Stimulated activated CD8-positive, alpha-beta memory T cell treated with anti-CD3 and anti-CD28 coated beads, Interleukin-15, amount 100 ng/mL, for 48 hours (primary cell): Measurements from ENCODE around the gene DBX2.
"Not testable (repeated sequence)": the region's sequence is repeated elsewhere in the genome, so short reads cannot be mapped to it uniquely, and the experiment has no call there.

Source experiments
- DNase-seq, 2 donors: peaks; one replicate each; pipeline ENCODE4 v3.0.0-alpha.2; 2020; ENCODE audit warnings: low read depth in 2 of 2

Gene DBX2

DNA sequence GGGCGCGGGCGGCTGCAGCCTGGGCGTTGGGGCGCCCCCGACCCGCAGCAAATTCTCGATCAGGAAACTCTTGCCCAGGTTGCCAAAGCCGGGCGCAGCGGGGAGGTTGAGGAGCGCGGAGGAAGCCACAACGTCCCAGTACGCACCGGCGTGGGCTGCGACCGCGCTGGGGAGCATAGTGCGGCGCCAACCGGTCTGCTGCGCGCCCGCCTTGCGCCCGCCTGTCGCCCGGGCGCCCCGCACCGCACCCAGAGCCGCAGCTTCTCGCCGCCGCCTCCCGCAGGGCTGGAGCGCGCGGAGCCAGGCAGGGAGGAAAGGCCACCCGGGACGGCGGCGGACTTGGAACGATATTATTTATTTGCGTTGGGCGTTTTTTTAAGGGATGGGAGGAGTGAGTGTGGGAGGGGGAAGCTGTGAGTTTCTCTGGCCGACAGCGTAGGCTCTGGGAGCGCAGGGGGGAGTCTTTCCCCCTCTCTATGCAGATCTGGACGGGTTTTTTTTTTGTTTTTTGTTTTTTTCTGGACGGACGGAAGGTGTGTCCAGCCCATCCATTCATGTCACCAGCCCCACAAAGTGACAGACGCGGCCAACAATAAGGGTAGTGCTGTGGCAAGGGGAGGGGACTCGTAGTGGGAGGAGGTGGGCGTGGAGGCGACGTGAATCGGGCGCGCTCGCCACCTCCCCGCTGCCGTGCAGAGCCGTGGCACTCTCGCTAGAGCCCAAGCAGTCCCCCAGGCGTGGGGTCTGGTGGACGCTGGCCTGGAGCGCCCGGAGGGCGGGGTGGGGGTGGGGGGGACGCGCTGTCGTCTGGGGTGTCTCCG is at the start of gene DBX2:
Gene DBX2 (minus strand): TSS at position 349 of the 821 bp plus-strand sequence. CDS start 172 bp downstream, at position 177.
- DNase-seq, result no peak

DNA sequence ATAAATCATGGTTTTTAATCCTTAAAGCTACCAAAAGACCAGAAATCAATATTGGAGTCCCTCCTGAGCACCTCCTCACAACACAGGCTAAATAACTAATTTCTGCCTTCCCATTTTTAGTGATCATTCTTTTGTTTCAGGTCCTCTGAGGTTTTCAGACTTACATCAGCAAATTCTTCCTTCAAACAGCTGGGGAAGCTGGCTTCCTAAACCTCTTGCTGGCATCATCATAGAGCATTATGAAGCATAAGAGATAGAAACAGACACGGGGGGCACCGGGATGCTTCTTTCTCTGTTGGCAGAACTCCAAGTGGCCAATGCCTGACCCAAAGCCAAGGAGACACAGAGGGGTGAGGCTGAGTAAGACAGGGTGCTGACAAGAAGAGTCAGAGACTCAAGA is 47.9 kb upstream of the DBX2 start:
- DNase-seq, result no peak

DNA sequence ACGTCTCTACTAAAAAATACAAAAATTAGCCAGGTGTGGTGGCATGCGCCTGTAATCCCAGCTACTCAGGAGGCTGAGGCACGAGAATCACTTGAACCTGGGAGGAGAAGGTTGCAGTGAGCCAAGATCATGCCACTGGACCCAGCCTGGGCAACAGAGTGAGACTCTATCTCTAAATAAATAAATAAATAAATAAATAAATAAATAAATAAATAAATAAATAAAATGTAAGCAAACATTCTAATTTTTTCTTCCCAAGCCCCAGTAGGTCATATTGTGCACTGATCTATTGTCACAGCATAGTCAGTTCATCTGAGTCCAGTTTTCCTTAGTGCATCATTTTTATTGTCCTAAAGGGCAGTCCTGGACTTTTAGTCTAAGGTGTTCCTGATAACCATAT is 44.5 kb upstream of the DBX2 start:
- not testable (repeated sequence) for DNase-seq

DNA sequence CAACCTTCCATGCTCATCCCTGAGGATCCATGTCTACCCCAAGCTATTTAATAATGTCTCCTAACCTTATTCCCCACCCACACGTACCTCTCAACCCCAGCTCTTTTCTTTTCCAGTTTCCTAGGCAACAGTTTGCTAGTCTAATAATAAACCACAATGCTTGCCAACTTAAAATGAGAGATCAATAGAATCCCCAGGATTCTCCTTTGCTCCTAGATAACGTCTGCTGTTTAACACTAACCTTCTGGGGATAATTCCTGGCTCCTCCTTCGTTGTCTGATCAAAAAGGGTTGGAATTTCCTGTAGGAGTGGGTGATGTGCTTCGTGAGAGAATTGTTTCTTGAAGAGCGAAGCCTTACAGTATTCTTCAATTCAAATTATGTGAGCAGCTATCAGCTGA is 42.2 kb upstream of the DBX2 start:
- DNase-seq, result no peak

DNA sequence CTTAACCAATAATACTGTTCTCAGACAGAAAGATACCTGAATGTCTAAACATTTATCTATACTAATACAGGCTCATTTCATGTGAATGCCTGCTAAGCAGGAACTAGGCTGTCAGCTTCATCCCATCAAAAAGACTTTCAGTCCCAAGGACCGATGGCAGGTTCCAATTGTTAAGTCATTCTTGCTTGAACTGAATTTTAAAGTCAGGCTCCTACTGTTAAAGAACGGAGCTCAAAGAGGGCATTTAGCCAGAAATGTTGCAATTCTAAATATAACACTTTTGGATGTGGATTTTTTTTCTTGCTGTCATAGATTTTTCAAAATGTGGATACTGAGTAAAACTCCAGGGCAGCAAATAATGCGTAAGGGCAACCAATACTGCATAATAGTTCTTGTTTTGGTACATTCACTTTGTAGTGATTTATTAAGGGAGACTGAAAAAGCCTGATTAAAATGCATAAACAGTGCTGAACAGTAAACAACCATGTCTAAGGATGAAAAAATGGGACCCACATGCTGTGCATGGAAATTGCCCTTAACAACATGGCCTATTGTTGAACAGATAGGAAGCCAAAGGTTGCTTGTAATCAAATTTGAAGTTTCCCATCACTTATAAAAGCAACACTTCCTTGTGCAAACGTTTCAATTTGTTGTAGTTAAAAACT is 38.6 kb upstream of the DBX2 start:
- DNase-seq, result no peak

DNA sequence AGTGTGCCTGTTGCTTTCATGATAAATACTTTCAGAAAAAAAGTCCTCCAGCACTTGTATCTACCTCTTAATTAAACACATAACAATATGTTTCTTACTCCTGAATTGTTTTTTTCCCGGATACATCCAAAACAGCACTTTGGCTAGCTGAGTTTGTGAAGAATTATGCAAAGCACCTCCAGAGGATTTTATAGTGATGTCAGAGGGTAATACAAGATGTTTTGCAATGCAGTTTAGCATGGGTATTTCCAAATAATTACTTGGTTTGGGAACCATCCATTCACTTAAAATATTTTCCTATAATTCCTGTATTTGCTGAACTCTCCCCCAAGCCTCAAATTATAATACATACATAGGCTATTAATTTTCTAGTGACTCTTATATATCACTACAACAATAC is 37.7 kb upstream of the DBX2 start:
- DNase-seq, result no peak

DNA sequence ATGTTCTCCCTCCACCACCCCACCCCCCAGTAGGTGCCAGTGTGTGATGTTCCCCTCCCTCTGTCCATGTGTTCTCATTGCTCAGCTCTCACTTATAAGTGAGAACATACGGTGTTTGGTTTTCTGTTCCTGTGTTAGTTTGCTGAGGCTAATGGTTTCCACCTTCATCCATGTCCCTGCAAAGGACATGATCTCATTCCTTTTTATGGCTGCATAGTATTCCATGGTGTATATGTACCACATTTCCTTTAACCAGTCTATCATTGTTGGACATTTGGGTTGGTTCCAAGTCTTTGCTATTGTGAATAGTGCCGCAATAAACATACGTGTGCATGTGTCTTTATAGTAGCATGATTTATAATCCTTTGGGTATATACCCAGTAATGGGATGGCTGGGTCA is 33.3 kb upstream of the DBX2 start:
- DNase-seq, result not testable (repeated sequence)

DNA sequence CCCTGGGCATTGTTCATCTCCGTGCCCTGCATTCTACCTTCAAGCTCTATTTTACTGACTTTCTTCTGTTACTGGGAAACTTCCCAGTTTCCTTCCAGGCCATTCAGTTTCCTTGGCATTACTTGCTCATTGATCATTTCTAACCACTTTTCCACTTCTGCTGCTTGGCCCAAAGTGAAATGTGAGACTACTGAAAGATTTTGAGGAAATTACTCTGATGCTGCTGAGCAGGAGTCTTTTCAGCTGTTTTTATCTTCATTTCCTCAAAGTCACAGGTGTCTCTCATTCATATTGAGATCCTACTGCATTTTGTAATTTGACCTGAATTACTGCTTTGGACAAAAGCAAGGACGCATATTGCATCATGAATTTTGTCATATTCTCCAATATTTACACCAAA is 26.4 kb upstream of the DBX2 start:
- DNase-seq, result no peak

DNA sequence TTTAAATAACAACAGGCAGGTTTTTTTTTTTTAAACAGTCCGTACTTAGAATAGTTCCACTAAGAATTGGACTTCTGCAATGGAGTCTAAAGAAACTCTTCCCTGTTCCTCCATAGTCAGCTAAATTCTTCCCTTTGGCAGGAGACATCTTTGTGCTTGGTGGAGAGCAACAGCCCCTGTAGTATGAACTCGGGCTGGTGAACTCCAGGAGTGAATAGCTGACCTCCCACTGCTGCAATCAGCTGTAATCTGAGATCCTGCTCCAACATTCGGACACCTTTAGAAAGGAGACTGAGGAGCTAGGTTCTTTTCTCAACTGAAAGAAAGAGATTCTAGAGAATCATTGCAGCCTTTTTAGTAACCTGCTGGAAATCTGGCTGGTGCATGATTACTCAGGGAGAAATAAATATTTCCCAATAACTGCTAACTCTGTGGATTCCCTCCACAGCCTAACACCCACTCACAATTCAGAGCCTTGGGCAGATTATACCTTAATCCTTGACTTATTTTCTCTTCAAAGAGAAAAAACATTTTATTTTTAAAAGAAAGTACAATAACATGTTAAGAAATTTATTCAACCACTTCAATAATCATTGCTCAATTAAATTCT is 25.6 kb upstream of the DBX2 start:
- no peak for DNase-seq

DNA sequence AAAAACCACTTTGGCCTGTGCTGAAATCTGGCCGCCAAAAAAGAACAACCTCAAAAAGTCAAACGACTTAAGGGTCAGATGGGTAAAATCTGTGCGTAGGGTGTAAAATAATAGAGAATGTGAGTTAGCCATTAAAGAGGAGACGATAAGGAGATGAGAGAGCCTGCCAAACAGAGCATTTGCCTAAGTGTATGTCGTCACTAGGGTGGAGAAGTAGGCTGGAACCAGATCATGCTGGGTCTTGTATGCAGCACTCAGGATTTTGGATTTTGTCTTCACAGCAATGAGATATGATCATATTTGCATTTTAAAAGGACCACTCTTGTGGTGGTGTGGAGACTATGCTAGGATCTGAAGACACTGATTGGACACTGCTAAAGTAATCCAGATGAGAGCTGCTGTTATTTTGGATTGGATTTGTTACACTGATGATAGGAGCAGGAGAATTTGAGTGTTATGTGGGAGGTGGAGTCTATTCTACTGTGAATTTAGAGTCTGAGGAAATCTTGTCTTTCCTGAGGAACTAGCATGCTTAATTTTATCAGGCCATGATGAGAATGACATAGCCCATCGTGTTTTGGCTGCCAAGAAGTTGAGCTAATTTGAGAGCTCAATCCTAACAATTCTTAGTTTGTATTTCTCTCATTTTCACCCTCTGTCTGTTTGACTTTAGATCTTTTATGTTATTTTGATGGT is 24.8 kb upstream of the DBX2 start:
- no peak for DNase-seq

DNA sequence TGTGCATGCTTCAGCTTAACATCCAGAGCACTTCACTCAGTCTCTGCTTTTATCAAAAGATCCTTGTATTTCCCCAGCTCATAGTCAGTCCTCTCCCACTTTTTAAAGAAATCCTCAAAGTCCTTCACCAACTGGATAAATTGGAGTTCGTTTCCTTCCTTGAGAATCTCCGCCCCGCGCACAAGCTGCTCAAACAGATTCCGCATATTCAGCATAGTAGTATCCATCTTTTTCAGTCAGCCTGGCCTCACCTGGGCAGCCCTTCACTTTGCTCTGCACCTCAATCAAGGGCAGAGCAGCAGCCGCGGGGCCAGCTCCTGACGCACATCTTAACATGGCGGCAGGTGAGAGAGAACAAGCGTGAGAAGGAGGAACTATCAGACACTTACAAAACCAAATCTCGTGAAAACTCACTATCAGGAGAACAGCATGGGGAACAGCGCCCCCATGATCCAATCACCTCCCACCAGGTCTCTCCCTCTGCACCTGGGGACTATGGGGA is 14.3 kb upstream of the DBX2 start:
- DNase-seq, result no peak

DNA sequence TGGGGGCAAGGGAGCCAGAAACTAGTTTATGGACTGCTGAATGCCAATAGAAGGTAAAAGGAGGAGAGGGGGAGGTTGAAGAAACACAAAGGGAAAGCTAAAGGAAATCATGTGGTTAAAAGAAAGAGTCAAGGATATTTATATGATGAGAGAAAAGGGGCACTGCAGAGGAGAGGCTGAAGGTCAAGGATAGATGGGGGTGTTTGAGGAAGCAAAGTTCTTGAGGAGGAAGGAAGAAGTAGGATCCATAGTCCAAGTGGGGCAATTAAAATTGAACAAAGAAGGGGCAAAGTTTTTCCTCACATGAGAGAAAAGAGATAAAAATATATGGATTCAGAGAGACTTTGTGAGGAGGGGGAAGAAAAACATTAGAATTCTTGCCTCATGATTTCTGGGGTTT is 10.1 kb upstream of the DBX2 start:
- DNase-seq, result no peak

DNA sequence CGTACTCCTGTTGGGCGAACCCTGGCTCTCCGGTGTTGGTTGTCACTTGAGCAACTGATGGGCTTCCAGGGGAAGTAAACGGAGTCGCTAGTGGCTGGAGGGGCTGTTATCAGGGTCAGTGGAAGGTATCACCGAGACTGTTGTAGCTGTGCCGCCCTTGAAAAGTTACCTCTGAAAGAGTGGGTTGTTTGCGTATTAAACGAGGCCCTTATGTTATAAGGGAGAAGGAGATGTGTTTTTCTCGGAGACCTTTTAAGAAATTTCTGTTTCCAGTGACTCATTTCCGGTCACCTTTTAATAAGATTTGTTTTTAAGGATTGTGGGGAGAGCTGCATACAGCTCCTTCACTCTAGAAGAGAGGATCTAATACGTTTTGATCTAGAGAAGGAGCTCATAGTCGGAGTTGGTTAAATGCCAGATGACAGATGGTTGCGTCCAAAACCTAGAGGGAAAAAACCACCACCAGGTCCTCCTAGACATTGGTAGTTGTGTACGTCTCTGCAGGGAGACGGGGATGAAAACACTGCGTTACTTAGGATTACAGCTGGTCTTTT is 750 bp upstream of the DBX2 start:
- DNase-seq, result no peak

DNA sequence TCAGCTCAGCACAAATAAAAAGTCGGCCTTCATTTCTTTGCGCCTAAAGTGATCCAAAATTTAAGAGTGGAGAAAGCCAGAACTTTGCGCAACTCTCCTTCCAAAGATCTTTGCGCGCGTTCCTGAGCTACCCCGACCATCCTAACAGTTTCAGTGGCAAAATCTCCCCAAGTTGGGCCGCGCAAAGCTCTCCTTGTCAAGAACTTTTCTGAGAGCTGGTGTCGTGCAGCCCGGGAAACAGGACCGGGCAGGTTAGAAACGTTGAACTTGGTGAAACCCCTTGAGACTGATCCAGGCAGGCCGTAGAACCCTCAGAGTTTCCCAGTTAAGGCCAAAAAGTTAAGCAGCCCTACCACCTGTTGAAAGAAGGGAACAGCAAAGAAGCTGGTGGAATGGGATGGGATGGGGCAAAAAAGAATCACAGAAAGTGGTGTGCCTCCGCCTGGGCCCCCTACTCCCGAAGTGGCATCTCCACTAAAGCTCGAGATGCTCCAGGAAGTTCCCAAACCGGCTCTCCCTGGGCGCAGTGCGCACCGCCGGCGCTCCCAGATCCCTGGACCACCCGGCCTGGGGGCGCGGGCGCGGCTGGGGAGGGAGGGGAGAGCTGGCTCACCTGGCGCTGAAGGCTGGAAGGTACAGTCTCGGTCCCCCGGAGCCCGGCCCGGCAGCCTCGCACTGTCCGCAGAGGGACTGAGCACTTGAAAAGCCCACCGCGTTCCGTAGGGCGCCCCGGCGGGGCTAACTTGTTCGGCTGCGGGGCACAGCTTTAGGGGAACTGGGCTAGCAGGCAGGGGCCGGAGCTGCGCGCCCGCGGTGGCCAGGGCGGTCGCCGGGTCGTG is 768 bp downstream of the DBX2 start:
- no peak for DNase-seq

DNA sequence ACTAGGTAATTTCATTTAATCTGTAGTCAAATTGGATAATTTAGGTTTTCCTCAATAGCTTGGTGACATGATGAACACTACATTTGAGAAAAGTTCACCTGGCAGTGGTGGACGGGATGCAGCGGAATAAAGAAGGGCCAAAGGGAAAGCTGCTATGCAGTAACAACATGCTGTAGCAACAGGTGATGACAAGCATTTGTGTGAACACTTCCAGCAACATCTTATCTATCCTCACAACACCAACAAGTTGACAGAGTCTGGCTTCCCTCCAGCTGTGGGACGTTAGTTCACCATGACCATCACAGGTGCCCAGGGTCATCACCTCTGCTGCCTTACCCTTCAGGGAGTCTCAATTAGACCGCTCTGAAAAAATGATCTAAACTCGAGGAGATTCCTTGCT is 8.3 kb downstream of the DBX2 start:
- no peak for DNase-seq

DNA sequence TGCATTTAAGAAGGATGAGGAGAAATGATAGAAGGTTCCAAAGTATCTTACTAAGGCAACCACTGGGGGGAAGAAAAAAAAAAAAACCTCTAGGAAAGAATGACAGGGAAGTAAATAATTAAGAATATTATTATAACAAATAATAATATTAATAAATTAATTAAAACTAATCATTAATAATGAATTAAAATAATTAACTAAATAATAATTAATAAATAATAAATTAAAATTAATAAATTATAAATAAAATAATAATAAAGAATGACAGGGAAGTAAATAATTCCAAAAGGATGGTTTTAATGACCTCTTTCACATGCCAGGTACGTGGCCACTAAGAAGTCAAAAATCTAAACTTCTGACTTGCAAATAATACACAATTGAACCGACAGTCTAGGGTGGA is 9.9 kb downstream of the DBX2 start:
- no peak for DNase-seq

DNA sequence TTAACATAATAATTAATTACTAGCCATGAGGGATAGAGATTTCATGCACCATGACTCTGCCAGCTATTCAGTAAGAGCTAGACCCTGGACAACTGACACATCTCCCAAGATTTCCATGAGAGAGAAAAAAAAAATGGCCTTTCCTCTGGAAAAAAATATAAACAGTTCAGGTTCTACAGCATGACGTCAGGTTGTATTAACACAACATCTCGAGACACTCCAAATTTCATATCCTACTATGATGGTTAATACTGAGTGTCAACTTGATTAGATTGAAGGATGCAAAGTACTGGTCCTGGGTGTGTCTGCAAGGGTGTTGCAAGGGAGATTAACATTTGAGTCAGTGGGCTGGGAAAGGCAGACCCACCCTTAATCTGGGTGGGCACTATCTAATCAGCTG is 11.1 kb downstream of the DBX2 start:
- DNase-seq, result no peak

DNA sequence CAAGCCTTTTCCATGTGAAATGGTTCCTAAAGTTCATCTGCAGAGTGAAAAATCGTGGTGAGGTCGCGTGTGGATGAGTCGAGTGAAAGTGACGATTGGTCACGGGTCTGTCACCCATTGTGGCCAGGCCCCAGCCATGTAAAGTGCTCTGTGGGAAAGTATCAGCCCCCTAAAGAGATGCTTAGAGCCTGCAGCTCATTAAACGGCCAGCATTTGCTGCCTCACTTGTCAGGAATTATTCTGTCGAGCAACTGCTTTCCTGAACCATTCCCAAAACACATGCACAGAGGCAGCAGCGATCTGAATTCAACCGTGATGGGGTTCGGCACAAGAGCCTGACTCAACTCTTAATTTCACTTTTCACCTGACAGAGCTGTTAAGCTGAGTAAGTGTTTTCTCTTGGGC is 16.0 kb downstream of the DBX2 start:
- no peak for DNase-seq

DNA sequence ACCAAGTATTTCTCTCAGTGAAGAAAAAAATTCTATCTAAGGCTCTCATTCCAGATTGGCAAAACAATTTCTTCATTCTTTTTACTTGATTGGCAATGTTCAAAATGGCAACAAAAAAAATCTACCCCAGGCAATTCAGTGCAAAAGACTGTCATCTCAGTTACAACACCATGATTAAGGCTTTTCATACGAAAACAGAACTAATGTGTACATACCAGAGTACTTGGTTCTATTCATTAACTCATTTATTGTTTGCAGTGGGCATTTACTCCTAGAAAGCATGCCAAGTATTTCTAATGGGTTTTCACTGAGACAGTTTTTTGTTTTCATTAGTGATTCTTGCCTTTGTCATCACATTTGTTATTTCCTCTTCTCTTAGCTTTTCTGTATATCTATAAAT is 33.0 kb downstream of the DBX2 start:
- DNase-seq, result no peak

DNA sequence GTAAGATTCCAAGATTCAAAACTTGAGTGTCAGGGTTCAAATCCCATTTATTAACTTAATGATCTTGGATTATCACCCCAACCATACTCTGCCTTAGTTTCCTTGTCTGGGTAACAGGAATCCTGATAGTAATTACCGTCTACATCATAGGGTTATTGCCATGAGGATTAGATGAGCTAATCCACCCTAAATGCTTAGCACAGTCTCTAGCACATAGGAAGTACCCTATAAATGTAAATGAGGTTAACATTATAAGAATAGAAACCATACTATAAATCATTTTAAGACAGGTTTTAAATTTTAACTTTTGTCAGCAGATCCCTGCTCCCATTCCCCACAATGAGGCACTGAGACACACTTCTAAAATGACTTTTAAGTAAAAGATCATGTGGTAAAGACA is 36.5 kb downstream of the DBX2 start:
- no peak for DNase-seq

DNA sequence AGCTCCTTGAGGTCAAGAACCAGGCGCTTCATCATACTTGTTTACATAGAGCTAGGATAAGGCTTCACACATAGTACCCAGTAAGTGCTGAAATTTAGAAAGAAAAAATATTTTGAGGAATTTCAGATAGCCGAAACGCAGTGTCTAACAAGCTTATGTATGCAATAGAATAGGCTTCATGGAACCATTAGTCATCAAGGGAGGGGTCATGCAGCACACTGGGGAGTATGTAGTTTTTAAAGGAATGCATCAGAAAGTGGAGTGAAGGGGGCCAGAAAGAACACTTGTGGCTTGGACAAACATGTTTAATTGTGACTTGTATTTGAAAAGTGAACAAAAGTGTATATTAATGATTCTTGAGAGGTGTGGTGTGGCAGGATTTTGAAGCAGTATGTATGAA is 38.1 kb downstream of the DBX2 start:
- no peak for DNase-seq
